Measurements from ENCODE around the gene ANXA4. TPM values are rescaled to one million over a fixed set of nuclear protein-coding genes. Genes with fewer than 3 reads are reported as not detected.
A peak's percentile ranks its signal among the peaks of the same experiment; 100 is the strongest.

The ANXA4 gene
- total RNA-seq, 2 experiments from 2014 or later = 24.8 to 30.7 TPM

DNA sequence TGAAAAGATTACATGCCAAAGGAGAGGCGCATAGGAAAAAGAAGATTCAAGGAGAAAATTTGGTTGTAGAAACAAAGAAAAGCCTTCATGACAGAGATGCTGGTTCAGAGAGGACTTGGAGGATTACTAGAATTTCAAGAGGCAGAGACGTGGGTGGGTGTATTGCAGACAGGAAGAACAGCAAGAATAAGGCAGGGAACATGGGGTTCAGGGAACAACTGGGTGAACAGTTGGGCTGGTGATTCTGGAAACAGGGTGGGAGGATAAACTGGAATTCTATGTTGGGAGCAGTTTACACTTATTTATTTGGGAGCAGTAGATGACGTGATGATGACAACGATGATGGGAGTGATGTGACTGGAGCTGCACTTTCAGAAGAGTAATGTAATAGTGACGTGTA, 69.1 kb downstream of the ANXA4 start:
- Mint-ChIP-seq H3K27me3 (no peaks in the 10 kb centered on the region), H3K27ac (no peak overlapping the region), H3K4me3 (no peak overlapping the region), H3K9me3 (ENCODE audit: low read depth) (no peaks in the 10 kb centered on the region), H3K36me3 (ENCODE audit: low read depth) (no peaks in the 10 kb centered on the region), H3K4me1 (no peaks in the 10 kb centered on the region)
- CTCF ChIA-PET = interaction anchor here (0.6 to 14.7 kb wide), 5 partner anchors 8 to 208 kb away, joined by 3 to 395 read pairs (median 4); no protein-coding TSS in a partner anchor
- ATAC-seq (no peak), DNase-seq (no peak)
- intact Hi-C loops (cut with DNase I, micrococcal nuclease) = no loop called here
- POLR2A ChIA-PET = no interaction called here

DNA sequence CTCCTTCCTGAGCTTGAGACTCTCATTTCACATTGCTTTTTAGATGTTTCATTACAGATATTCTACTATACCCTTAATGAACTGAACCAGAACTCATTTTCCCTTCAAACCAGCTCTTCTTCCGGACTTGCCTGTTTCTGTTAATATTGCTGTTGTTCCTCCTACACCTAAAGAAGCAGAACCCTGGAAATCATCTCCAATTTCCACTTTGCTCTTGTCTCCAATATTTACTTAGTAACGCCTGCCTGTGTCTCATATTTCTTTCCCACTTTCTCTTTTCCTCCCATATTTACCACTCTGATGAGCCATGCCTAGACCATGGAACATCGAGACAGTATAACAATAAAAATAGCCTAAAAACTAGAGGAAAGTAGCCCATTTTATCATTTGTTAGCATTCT, 69.7 kb downstream of the ANXA4 start:
- Mint-ChIP-seq H3K9me3 (ENCODE audit: low read depth) (no peaks in the 10 kb centered on the region), H3K4me3 (no peak overlapping the region), H3K4me1 (no peaks in the 10 kb centered on the region), H3K27ac (no peak overlapping the region), H3K36me3 (ENCODE audit: low read depth) (no peaks in the 10 kb centered on the region), H3K27me3 (no peaks in the 10 kb centered on the region)
- CTCF ChIA-PET = interaction anchor here (0.9 to 14.7 kb wide), 5 partner anchors 8 to 246 kb away, joined by 3 to 395 read pairs (median 3); no protein-coding TSS in a partner anchor
- ATAC-seq = no peak
- intact Hi-C loops (cut with DNase I, micrococcal nuclease) = no loop called here
- POLR2A ChIA-PET = no interaction called here
- no peak for DNase-seq

DNA sequence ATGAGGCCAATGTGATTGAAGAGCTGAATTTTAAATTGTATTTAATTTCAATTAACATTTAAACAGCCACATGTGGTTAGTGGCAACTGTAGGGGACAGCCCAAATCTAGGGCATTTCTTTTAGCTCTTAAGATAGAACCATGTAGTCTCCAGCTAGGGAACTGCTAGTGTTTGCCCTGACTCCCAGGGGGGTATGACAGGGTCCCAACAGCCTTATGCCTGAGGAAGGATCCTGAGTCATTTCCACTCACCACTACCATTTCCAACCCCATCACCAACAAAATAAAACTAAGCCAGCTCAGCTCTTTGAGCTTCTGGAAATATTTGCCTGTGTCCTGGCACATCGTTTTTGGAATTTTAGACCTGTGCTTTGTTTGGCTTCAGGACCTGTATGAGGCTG, 73.8 kb downstream of the ANXA4 start:
- H3K4me1 Mint-ChIP-seq = peaks cover 4% of the 10 kb centered on the region
- no peak overlapping the region for H3K27ac Mint-ChIP-seq
- H3K27me3 Mint-ChIP-seq = no peaks in the 10 kb centered on the region
- ATAC-seq = no peak
- DNase-seq = no peak
- ChIA-PET POLR2A (interaction anchor here (1.0 to 1.4 kb wide), 2 partner anchors 91 to 308 kb away, joined by 3 read pairs; no protein-coding TSS in a partner anchor), CTCF (interaction anchor here (0.8 to 14.7 kb wide), 26 partner anchors 10 to 470 kb away, joined by 3 to 395 read pairs (median 4); partner anchors contain the start of genes GMCL1, NFU1 and SNRNP27)
- no peak overlapping the region for H3K4me3 Mint-ChIP-seq
- no peaks in the 10 kb centered on the region for H3K9me3 Mint-ChIP-seq (ENCODE audit: low read depth)
- intact Hi-C loops (cut with DNase I, micrococcal nuclease) = loop anchor here (5.0 kb wide), 2 partner anchors 73 to 258 kb away; partner anchors contain the start of gene ANXA4 (in 2 of the 2)
- no peaks in the 10 kb centered on the region for H3K36me3 Mint-ChIP-seq (ENCODE audit: low read depth)

DNA sequence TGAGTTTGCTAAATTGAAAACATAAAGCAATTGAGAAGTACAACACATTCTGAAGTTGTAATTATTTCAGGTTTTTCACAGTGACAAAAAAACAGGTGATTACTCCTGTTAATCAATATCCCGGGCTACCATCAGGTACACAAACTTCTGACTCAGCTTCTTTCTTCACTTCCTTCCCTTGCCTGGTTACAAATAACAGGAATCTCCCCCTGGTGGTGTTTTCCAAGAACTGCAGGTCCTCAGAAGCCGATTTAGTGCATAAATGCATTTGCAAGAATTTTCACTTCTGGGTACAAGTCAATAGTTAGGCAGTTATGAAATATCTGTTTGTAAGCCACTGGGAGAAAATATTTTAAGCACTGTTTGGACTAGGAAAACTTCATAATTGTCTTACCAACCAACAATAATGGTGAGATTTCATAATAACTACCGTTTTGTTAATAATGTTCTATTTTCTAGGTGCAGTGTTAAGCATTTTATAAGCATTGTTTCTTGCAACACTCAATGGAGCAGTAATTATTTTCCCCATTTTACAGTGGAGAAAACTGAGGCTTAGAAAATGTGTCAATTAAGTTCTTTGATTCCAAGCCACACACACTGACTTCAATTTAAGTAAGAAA, 75.1 kb downstream of the ANXA4 start:
- intact Hi-C loops (cut with DNase I, micrococcal nuclease) = loop anchor here (1.0 to 5.0 kb wide), 4 partner anchors 75 to 260 kb away; partner anchors contain the start of gene ANXA4 (in 2 of the 2)
- ChIA-PET CTCF (interaction anchor here (0.6 to 14.7 kb wide), 49 partner anchors 10 to 1101 kb away, joined by 3 to 395 read pairs (median 4); partner anchors contain the start of genes GMCL1, NFU1 and PCYOX1), POLR2A (interaction anchor here (1.4 kb wide), 1 partner anchor 92 kb away, joined by 3 read pairs; no protein-coding TSS in a partner anchor)
- ATAC-seq (peak; percentile 74), DNase-seq (peak; percentile 82)
- no peaks in the 10 kb centered on the region for H3K36me3 Mint-ChIP-seq (ENCODE audit: low read depth)
- H3K27ac Mint-ChIP-seq = no peak overlapping the region
- H3K4me1 Mint-ChIP-seq = peaks cover 4% of the 10 kb centered on the region
- H3K9me3 Mint-ChIP-seq (ENCODE audit: low read depth) = no peaks in the 10 kb centered on the region
- H3K27me3 Mint-ChIP-seq = no peaks in the 10 kb centered on the region
- H3K4me3 Mint-ChIP-seq = no peak overlapping the region

DNA sequence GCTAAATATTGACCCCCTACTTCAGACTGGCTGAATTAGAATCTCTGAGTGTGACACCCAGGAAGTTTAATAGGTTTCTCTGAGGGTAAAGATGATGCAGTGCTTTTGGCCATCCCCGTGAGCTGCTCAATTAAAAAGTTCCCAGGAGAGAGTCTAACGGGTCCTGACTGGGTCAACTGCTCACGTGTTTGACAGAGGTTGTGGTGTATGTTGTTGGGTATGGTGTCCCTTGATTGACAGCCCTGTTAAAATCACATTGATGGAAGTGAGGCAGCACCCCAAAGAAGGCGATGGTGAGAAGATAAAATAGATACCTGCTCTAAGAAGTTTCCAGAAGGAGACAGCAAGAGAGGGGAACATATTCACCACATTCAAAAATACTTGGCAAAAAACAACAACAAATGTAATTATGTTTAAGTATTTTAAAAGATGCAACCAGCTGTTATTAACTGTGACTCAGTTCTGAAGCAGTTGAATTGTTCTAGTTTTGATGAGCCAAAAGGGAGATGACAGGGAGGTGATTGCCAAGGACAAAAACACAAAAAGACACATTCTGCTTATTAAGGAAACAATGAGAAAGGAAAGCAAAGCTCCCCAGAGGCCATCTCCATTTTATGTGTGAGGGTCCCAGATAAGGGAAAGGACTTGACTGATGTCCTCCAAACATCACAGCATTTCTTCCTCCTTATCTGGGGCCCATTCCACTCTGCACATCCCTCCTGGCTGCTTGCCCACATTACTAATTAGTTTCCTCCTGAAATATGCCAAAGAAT, 76.0 kb downstream of the ANXA4 start:
- Mint-ChIP-seq H3K4me3 (no peak overlapping the region), H3K9me3 (ENCODE audit: low read depth) (no peaks in the 10 kb centered on the region), H3K27ac (no peak overlapping the region), H3K36me3 (ENCODE audit: low read depth) (no peaks in the 10 kb centered on the region), H3K27me3 (no peaks in the 10 kb centered on the region), H3K4me1 (peaks cover 4% of the 10 kb centered on the region)
- ATAC-seq = no peak
- POLR2A ChIA-PET = no interaction called here
- CTCF ChIA-PET = interaction anchor here (0.7 to 14.7 kb wide), 17 partner anchors 9 to 438 kb away, joined by 3 to 395 read pairs (median 4); partner anchors contain the start of gene GMCL1
- intact Hi-C loops (cut with DNase I, micrococcal nuclease) = loop anchor here (1.0 to 5.0 kb wide), 4 partner anchors 76 to 261 kb away; partner anchors contain the start of gene ANXA4 (in 2 of the 2)
- no peak for DNase-seq

DNA sequence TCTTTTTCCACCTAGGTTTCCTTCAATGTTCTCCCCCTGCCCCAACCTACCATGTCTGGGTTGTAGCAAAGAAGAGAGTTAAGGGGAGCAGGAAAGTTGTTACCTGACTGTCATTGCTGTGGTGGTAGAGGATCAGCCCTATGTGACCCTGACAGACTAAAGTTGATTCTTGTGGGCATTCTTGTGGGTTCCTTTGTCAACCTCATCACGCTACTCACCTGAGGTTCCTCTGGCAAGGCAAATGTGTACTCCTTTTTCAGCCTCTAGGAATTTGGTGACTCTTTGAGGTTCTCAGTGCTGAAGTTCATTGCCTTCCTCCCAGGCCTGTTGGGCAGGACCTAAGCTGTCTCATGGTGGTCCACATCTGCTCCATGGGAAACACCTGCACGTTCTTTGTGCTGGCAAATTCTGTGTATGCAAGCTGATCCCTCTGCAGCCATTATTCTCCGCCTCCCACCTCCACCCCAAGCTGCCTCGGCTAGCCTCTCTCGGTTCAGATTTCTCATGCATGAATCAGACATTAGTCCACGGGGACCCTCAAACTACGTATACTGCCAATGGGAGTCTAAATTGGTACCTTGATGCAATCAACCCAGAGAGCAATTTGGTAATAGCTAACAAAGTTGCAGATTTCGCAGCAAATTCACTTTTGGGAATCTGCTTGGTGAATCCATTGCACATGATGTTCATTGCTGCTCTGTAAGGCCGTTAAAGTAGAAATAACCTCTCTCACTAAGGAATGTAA, 86.0 kb downstream of the ANXA4 start:
- Mint-ChIP-seq H3K27ac (peak overlapping the region; percentile 94), H3K27me3 (no peaks in the 10 kb centered on the region), H3K4me3 (peak overlapping the region; percentile 83), H3K4me1 (peaks cover 37% of the 10 kb centered on the region), H3K9me3 (ENCODE audit: low read depth) (no peaks in the 10 kb centered on the region), H3K36me3 (ENCODE audit: low read depth) (peaks cover 16% of the 10 kb centered on the region)
- CTCF ChIA-PET = interaction anchor here (0.7 to 6.8 kb wide), 10 partner anchors 11 to 263 kb away, joined by 3 to 38 read pairs (median 3); partner anchors contain the start of genes MXD1 and SNRNP27
- no peak for DNase-seq
- POLR2A ChIA-PET = no interaction called here
- ATAC-seq = no peak
- intact Hi-C loops (cut with DNase I, micrococcal nuclease) = loop anchor here in 1 of 2 experiments (2.0 to 5.0 kb wide), 3 partner anchors 56 to 391 kb away; partner anchors contain the start of gene NFU1

DNA sequence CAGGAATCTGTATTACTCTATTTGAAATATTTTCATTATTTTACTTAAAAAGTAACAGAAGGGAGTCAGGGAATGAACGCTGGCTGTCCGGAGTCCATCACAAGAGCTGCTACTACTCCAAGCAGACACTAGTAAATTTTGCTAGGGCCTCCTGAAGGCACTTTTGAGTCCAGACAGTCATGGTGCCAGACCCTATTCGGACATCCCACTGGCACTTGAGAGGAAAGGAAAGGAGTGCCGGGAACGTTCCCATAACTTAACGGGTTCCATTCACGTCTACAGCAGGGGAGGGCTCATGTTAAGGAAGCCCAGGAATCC, 87.0 kb downstream of the ANXA4 start:
- peak overlapping the region; percentile 83 for H3K4me3 Mint-ChIP-seq
- peaks cover 44% of the 10 kb centered on the region for H3K4me1 Mint-ChIP-seq
- H3K9me3 Mint-ChIP-seq (ENCODE audit: low read depth) = no peaks in the 10 kb centered on the region
- H3K27me3 Mint-ChIP-seq = no peaks in the 10 kb centered on the region
- no peak for DNase-seq
- CTCF ChIA-PET = interaction anchor here (0.7 to 6.8 kb wide), 6 partner anchors 12 to 264 kb away, joined by 3 to 38 read pairs (median 4); partner anchors contain the start of gene MXD1
- intact Hi-C loops (cut with DNase I, micrococcal nuclease) = loop anchor here in 1 of 2 experiments (1.0 to 5.0 kb wide), 13 partner anchors 57 to 464 kb away; partner anchors contain the start of genes AAK1, GFPT1, NFU1 and PCBP1
- H3K27ac Mint-ChIP-seq = peak overlapping the region; percentile 94
- POLR2A ChIA-PET = interaction anchor here (0.6 kb wide), 2 partner anchors 67 to 295 kb away, joined by 3 to 4 read pairs; no protein-coding TSS in a partner anchor
- peaks cover 20% of the 10 kb centered on the region for H3K36me3 Mint-ChIP-seq (ENCODE audit: low read depth)
- ATAC-seq = peak; percentile 1

DNA sequence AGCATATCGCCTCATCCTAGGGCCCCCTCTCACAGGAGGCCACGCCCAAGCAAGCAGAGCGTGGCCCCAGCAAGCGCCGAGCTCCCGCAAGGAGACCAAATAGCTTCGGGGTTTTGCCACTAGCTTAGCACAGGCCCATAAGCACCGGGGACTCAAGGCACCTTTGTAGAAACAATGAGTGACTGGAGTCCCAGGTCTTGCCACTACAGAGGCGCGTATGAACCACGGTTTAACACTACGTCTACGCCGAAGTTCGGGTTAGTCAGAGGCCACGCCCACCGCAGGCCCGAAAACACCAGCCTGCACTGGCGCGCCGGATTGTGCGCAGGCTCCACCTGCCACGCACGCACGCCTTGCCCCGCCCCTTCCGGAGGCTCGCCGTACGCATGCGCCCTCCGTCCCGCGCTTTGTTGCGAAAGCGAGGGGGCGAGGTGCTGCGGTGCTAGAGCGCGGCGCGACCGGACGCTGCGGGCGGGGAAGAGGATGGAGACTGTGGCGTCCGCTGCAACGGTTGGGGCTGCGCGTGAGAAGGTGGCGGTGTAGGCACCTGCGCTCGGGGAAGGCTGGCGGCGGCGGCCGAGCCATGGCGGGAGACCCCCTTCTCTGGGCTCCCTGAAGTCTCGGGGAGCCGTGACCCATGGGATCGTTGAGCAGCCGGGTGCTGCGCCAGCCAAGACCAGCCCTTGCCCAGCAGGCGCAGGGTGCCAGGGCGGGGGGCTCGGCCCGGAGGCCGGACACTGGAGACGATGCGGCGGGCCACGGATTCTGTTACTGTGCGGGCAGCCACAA, 87.5 kb downstream of the ANXA4 start, which contains the start of gene GMCL1:
Gene GMCL1 (plus strand): TSS at position 405 of the 789 bp plus-strand sequence. CDS start 233 bp downstream, at position 638.
- H3K4me3 Mint-ChIP-seq = peak within 1 kb of the TSS; percentile 83
- peak; percentile 96 for ATAC-seq
- POLR2A ChIA-PET = interaction anchor here (0.6 kb wide), 2 partner anchors 66 to 295 kb away, joined by 3 to 4 read pairs; no protein-coding TSS in a partner anchor

DNA sequence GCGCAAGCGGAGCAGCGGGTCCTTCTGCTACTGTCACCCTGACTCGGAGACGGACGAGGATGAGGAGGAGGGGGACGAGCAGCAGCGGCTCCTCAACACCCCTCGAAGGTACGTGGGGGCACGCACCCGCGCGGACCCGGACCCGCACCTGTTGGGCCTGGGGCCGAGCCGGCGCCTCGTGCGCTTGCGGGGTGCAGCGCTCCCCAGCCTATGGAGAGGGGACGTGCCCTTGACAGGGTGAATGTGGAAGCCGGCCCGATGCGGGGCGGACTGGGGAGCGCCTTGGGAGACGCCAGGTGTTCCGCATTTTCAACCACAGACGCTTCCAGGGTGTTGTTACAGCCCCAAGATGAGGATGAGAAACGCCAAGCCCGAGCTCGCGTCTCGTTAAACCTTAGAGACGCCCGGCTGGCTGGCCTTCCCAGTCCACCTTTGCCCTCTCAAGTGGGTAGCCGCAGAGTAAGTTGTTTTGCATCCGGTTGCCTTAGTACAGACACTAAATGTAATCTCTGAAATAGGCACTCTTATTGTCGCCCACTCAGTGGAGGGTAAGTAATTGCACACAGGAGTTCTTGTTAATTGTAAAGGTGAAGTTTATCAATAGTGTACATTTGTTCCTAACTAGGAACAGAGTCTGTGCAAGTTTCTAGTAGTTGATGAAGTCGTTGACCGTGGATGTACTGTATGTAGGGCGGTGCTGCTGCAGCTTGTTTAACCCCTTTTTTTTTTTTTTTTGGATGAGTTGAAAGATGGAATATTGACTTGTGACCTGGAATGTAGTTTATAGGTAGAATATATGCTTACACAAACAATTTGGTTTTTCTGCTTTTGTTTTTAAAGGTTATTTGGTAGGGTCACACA, 88.3 kb downstream of the ANXA4 start:
- Mint-ChIP-seq H3K9me3 (ENCODE audit: low read depth) (no peaks in the 10 kb centered on the region), H3K27ac (peak overlapping the region; percentile 75), H3K36me3 (ENCODE audit: low read depth) (peaks cover 24% of the 10 kb centered on the region), H3K4me3 (peak overlapping the region; percentile 83), H3K4me1 (peaks cover 57% of the 10 kb centered on the region), H3K27me3 (no peaks in the 10 kb centered on the region)
- intact Hi-C loops (cut with DNase I, micrococcal nuclease) = no loop called here
- ChIA-PET CTCF (interaction anchor here (0.7 to 2.0 kb wide), 3 partner anchors 20 to 106 kb away, joined by 3 to 10 read pairs (median 3); no protein-coding TSS in a partner anchor), POLR2A (no interaction called here)
- DNase-seq (peak; percentile 67), ATAC-seq (peak; percentile 24)

More for the DNA sequence above, 87.5 kb downstream of the ANXA4 start, which contains the start of gene GMCL1:
- peak; percentile 99 for DNase-seq
- no peaks in the 10 kb centered on the region for H3K27me3 Mint-ChIP-seq
- peaks cover 49% of the 10 kb centered on the region for H3K4me1 Mint-ChIP-seq
- peak within 1 kb of the TSS; percentile 94 for H3K27ac Mint-ChIP-seq
- peaks cover 20% of the 10 kb centered on the region for H3K36me3 Mint-ChIP-seq (ENCODE audit: low read depth)
- CTCF ChIA-PET = interaction anchor here (1.3 to 6.8 kb wide), 5 partner anchors 12 to 105 kb away, joined by 3 to 38 read pairs (median 10); no protein-coding TSS in a partner anchor
- intact Hi-C loops (cut with DNase I, micrococcal nuclease) = loop anchor here in 1 of 2 experiments (1.0 to 5.0 kb wide), 13 partner anchors 57 to 464 kb away; partner anchors contain the start of genes AAK1, GFPT1, NFU1 and PCBP1
- no peaks in the 10 kb centered on the region for H3K9me3 Mint-ChIP-seq (ENCODE audit: low read depth)

All from activated CD4-positive, alpha-beta T cell treated with anti-CD3 and anti-CD28 coated beads for 36 hours (primary cell).